ENCODE results near the gene AGTR2.
"Not testable (repeated sequence)": the region's sequence is repeated elsewhere in the genome, so short reads cannot be mapped to it uniquely, and the experiment has no call there.

AGTR2 gene

DNA sequence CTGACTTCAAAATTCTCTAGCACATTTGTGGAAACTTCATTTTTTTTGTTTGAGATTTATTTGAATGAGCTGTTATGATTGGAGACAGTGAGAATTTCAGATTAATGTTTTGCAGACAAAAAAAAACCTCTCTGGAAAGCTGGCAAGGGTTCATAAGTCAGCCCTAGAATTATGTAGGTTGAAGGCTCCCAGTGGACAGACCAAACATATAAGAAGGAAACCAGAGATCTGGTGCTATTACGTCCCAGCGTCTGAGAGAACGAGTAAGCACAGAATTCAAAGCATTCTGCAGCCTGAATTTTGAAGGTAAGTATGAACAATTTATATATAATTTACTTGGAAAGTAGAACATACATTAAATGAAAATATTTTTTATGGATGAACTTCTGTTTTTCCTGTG, at the start of gene AGTR2:
AGTR2 (plus strand) TSS at position 234 of the 400 bp plus-strand sequence. CDS start 1,537 bp downstream, outside the sequence.
- Histone ChIP-seq H3K9me2 (replicated peaks; ENCODE audit: low read depth, low read length) (no peaks in the 10 kb centered on the region), H3K27me3 (ENCODE audit: insufficient read depth, low read length, poor library complexity, severe bottlenecking) (no peaks in the 10 kb centered on the region), H3K4me2 (ENCODE audit: low read depth, low read length, poor library complexity, severe bottlenecking) (no peak within 1 kb of the TSS), H4K20me1 (ENCODE audit: insufficient read depth, low read length, poor library complexity, severe bottlenecking) (no peaks in the 10 kb centered on the region), H3K79me2 (ENCODE audit: insufficient read depth, low read length) (no peaks in the 10 kb centered on the region), H2AFZ (ENCODE audit: low read length) (no peak within 1 kb of the TSS), H3K4me3 (ENCODE audit: low read length, poor library complexity, severe bottlenecking) (no peak within 1 kb of the TSS), H3K9ac (ENCODE audit: low read depth, low read length, poor library complexity, severe bottlenecking) (no peak within 1 kb of the TSS), H3K9me3 (ENCODE audit: insufficient read depth, low read depth, low read length) (no peaks in the 10 kb centered on the region), H3F3A (ENCODE audit: low read depth) (no peaks in the 10 kb centered on the region), H3K36me3 (ENCODE audit: insufficient read depth, low read length) (no peaks in the 10 kb centered on the region), H3K4me1 (ENCODE audit: insufficient read depth, low read length, poor library complexity, severe bottlenecking) (no peaks in the 10 kb centered on the region)
- TF ChIP-seq, protein P1, sequence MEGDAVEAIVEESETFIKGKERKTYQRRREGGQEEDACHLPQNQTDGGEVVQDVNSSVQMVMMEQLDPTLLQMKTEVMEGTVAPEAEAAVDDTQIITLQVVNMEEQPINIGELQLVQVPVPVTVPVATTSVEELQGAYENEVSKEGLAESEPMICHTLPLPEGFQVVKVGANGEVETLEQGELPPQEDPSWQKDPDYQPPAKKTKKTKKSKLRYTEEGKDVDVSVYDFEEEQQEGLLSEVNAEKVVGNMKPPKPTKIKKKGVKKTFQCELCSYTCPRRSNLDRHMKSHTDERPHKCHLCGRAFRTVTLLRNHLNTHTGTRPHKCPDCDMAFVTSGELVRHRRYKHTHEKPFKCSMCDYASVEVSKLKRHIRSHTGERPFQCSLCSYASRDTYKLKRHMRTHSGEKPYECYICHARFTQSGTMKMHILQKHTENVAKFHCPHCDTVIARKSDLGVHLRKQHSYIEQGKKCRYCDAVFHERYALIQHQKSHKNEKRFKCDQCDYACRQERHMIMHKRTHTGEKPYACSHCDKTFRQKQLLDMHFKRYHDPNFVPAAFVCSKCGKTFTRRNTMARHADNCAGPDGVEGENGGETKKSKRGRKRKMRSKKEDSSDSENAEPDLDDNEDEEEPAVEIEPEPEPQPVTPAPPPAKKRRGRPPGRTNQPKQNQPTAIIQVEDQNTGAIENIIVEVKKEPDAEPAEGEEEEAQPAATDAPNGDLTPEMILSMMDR (conservative IDR thresholded peaks at IDR 0.05; ENCODE audit: low read length): no peak
- no peak for TF ChIP-seq EZH2phosphoT487 (IDR thresholded peaks at IDR 0.05; ENCODE audit: borderline replicate concordance)

- H2AFZ ChIP-seq (ENCODE audit: low read length): no peak overlapping the region
These were observed 35.3 kb upstream of the AGTR2 start for GRCh38 chrX:116135277-116135676.

DNA sequence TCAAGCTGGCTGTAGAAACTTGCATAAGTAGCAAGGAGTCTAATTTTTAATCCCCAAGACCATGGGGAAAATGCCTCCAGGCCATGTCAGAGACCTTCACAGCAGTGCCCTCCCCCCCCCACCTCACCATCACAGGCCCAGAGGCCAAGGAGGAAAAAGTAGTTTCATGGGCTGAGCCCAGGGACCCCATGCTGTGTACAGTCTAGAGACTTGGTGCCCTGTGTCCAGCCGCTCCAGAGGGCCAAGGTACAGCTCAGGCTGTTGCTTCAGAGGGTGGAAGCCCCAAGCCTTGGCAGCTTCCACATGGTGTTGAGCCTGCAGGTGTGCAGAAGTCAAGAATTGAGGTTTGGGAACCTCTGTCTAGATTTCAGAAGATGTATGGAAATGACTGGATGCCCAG, 29.3 kb upstream of the AGTR2 start:
- H3K9me3 ChIP-seq (ENCODE audit: insufficient read depth, low read depth, low read length); H3K4me2 ChIP-seq (ENCODE audit: low read depth, low read length, poor library complexity, severe bottlenecking); H4K20me1 ChIP-seq (ENCODE audit: insufficient read depth, low read length, poor library complexity, severe bottlenecking); H3K9me2 ChIP-seq (replicated peaks; ENCODE audit: low read depth, low read length); H3K9ac ChIP-seq (ENCODE audit: low read depth, low read length, poor library complexity, severe bottlenecking); H3K79me2 ChIP-seq (ENCODE audit: insufficient read depth, low read length); H3K4me1 ChIP-seq (ENCODE audit: insufficient read depth, low read length, poor library complexity, severe bottlenecking); H3K27me3 ChIP-seq (ENCODE audit: insufficient read depth, low read length, poor library complexity, severe bottlenecking); H3K4me3 ChIP-seq (ENCODE audit: low read length, poor library complexity, severe bottlenecking); H2AFZ ChIP-seq (ENCODE audit: low read length); H3F3A ChIP-seq (ENCODE audit: low read depth); H3K36me3 ChIP-seq (ENCODE audit: insufficient read depth, low read length): not testable (repeated sequence)

More at GRCh38 chrX:116135277-116135676, 35.3 kb upstream of the AGTR2 start:
- H4K20me1 ChIP-seq (ENCODE audit: insufficient read depth, low read length, poor library complexity, severe bottlenecking): no peaks in the 10 kb centered on the region
- no peak overlapping the region for H3K9ac ChIP-seq (ENCODE audit: low read depth, low read length, poor library complexity, severe bottlenecking)
- no peak overlapping the region for H3K4me2 ChIP-seq (ENCODE audit: low read depth, low read length, poor library complexity, severe bottlenecking)
- TF ChIP-seq, protein P1 (conservative IDR thresholded peaks at IDR 0.05; ENCODE audit: low read length): no peak
- no peak for TF ChIP-seq EZH2phosphoT487 (IDR thresholded peaks at IDR 0.05; ENCODE audit: borderline replicate concordance)
- no peaks in the 10 kb centered on the region for H3K9me3 ChIP-seq (ENCODE audit: insufficient read depth, low read depth, low read length)
- no peaks in the 10 kb centered on the region for H3K36me3 ChIP-seq (ENCODE audit: insufficient read depth, low read length)
- no peak overlapping the region for H3K4me3 ChIP-seq (ENCODE audit: low read length, poor library complexity, severe bottlenecking)
- no peaks in the 10 kb centered on the region for H3K79me2 ChIP-seq (ENCODE audit: insufficient read depth, low read length)
- no peaks in the 10 kb centered on the region for H3K27me3 ChIP-seq (ENCODE audit: insufficient read depth, low read length, poor library complexity, severe bottlenecking)
- H3K4me1 ChIP-seq (ENCODE audit: insufficient read depth, low read length, poor library complexity, severe bottlenecking): no peaks in the 10 kb centered on the region
- H3F3A ChIP-seq (ENCODE audit: low read depth): no peaks in the 10 kb centered on the region
- H3K9me2 ChIP-seq (replicated peaks; ENCODE audit: low read depth, low read length): no peaks in the 10 kb centered on the region

- Histone ChIP-seq H3K9ac (ENCODE audit: low read depth, low read length, poor library complexity, severe bottlenecking) (no peak overlapping the region), H2AFZ (ENCODE audit: low read length) (no peak overlapping the region), H3K4me3 (ENCODE audit: low read length, poor library complexity, severe bottlenecking) (no peak overlapping the region), H3F3A (ENCODE audit: low read depth) (no peaks in the 10 kb centered on the region), H3K27me3 (ENCODE audit: insufficient read depth, low read length, poor library complexity, severe bottlenecking) (no peaks in the 10 kb centered on the region), H3K9me3 (ENCODE audit: insufficient read depth, low read depth, low read length) (no peaks in the 10 kb centered on the region), H3K4me2 (ENCODE audit: low read depth, low read length, poor library complexity, severe bottlenecking) (no peak overlapping the region), H3K79me2 (ENCODE audit: insufficient read depth, low read length) (no peaks in the 10 kb centered on the region), H3K36me3 (ENCODE audit: insufficient read depth, low read length) (no peaks in the 10 kb centered on the region), H4K20me1 (ENCODE audit: insufficient read depth, low read length, poor library complexity, severe bottlenecking) (no peaks in the 10 kb centered on the region), H3K9me2 (replicated peaks; ENCODE audit: low read depth, low read length) (no peaks in the 10 kb centered on the region), H3K4me1 (ENCODE audit: insufficient read depth, low read length, poor library complexity, severe bottlenecking) (no peaks in the 10 kb centered on the region)
- TF ChIP-seq, protein P1 (conservative IDR thresholded peaks at IDR 0.05; ENCODE audit: low read length): no peak
- no peak for TF ChIP-seq EZH2phosphoT487 (IDR thresholded peaks at IDR 0.05; ENCODE audit: borderline replicate concordance)
These were observed 27.6 kb upstream of the AGTR2 start for GRCh38 chrX:116142976-116143375.

All from Loucy (cell line).